NCI-H187 treated with DMSO at 0.1 percent for 48 hours (cell line): ENCODE data around the gene ITFG1.
A peak's percentile ranks its signal among the peaks of the same experiment; 100 is the strongest.
"Not testable (repeated sequence)": the region's sequence is repeated elsewhere in the genome, so short reads cannot be mapped to it uniquely, and the experiment has no call there.

Experiments used
- DNase-seq: peaks from one replicate; lab custom pipeline; 2025; lab: John Stamatoyannopoulos, UW

Gene ITFG1

GRCh38 chr16:47236716-47237115 lies 224.1 kb downstream of the ITFG1 start:
- no peak for DNase-seq

DNA sequence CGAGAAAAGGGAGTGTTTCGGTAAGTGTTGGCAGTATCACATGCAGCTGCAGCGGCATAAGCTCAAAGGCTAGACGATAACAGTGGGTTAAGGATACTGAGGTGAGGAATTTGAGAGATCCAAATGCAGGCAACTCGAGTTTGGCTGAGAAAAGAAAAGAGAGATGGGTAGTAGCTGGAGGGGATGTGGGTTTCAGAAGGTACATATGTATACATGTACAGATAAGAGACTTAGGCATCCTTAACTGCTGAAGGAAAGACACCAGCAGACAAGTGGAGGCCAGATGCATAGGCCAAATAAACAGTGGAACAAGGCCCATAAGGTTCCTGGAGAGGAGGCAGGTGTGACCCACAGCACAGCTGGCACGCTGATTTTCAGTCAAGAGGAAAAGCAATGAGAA lies 230.6 kb downstream of the ITFG1 start:
- DNase-seq: no peak

- DNase-seq: no peak
Observed at GRCh38 chr16:47229053-47230050, 231.5 kb downstream of the ITFG1 start.

DNA sequence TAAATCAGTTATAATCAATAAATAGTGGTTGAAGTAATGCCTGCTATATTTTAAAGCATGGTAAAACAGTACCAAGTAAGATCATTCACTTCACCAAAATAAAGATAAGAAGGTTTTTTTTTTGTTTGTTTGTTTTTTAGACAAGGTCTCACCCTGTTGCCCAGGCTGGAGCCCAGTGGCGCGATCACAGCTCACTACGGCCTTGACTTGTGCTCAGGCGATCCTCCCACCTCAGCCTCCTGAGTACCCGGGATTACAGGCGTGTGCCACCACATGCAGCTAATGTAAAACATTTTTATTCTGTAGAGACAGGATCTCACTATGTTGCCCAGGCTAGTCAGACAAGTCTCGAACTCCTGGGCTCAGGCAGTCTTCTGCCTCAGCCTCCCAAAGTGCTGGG lies 232.6 kb downstream of the ITFG1 start:
- DNase-seq: no peak

- no peak for DNase-seq
Observed at GRCh38 chr16:47213761-47214440, 247.0 kb downstream of the ITFG1 start.

DNA sequence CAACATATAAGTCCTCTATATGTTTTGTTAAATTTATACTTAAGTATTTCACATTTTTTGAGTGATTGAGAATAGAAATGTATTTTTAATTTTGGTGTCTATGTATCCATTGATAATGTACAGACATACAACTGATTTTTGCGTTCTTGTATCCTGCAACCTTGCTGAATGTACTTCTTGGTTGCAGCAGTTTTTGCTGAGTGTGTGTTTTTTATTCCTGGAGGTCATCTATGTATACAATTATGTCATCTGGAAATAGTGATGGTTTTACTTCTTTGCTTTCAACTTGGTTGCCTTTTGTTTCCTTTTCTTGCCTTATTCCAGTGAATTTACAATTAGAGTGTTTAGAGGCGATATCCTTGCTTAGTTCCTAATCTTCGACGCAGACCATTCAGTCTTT lies 249.6 kb downstream of the ITFG1 start:
- no peak for DNase-seq

- DNase-seq: no peak
Observed at GRCh38 chr16:47204736-47205504, 255.9 kb downstream of the ITFG1 start.

DNA sequence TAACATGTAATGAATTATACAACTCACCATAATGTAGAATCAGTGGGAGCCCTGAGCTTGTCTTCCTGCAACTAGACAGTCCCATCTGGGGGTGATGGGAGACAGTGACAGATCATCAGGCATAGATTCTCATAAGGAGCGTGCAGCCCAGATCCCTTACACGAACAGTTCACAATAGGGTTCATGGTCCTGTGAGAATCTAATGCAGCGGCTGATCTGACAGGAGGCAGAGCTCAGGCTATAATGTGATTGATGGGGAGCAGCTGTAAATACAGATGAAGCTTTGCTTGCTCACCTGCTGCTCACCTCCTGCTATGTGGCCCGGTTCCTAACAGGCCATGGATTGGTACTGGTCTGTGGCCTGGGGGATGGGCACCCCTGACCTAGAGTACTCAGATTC lies 257.4 kb downstream of the ITFG1 start:
- peak; percentile 6 for DNase-seq

DNA sequence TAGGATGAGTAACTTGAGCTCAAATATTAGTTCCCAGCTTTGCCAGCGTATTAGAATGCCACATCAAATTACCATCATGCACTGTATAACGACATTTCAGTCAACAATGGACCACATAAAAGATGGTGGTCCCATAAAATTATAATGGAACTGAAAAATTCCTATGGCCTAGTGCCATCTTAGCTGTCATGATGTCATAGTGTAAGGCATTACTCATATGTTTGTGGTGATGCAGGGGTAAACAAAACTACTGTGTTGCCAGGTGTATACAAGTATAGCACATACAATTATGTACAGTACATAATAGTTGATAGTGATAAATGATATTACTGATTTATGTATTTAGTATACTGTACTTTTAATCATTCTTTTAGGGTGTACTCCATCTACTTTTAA lies 262.7 kb downstream of the ITFG1 start:
- no peak for DNase-seq

DNA sequence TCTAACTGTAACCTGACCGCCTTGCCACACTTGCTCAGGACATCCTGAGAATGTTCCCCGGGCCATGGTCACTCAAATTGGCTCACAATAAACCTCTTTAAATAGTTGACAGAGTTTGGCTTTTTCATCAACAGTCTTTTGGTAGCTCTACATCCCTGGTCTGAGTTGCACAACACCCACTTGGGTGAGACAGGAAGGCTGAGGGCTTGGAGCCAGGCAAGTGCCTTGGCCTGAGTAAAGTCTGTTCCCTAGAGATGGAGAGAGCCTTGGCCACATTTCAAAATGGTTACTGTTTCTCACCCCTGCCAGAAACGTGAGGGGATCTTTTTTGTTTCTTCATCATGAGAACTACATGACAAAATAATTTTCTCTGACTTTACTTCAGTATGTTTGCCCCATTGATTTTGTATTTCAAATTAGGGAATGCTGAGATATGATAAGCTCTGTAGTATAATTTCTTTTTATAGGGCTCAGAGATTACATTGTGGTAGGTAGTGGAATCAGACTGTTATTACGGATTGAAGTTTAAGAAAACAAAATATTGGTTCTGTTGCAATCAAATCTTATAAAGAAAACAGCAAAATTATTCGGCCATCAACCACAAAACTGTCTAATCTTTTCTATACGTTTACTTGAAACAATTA lies 263.2 kb downstream of the ITFG1 start:
- no peak for DNase-seq

- no peak for DNase-seq
Observed at GRCh38 chr16:47196457-47196856, 264.4 kb downstream of the ITFG1 start.

GRCh38 chr16:47182318-47182717 lies 278.5 kb downstream of the ITFG1 start:
- DNase-seq: no peak

GRCh38 chr16:47181066-47181465 lies 279.8 kb downstream of the ITFG1 start:
- DNase-seq: not testable (repeated sequence)

DNA sequence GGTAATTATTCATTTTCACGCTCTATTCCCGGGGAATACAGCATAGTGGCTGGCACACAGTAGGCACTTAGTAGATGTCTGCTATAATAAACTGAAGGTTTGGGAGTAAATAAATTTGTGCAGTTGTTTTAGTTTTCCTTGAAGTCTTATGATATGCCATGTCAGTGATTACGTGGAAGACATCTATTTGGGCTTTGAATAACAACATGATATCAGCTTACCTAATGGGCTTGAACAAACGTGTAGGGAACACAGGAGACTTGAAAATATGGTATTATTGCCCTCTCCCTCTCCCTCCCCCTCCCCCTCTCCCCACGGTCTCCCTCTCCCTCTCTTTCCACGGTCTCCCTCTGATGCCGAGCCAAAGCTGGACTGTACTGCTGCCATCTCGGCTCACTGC lies 280.8 kb downstream of the ITFG1 start:
- DNase-seq: no peak

DNA sequence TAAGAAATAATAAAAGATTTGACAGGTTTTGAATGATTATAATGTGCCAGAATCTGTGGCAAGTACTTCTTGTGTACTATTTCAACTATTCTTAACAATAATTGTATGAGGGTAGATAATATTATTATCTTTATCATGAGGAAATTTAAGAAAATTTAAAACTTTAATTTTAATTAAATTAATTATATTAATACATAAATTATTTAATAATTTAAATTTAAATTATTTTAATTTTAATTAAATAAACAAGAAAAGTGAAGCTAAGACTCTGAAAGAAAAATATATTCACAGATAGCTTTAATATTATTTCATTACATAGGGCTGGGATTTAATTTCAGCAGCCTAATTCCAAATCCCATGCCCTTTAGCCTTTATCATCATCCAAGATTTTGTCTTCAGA lies 285.7 kb downstream of the ITFG1 start:
- no peak for DNase-seq

GRCh38 chr16:47162670-47163420 lies 298.0 kb downstream of the ITFG1 start:
- no peak for DNase-seq

- DNase-seq: no peak
Observed at GRCh38 chr16:47161464-47161863, 299.4 kb downstream of the ITFG1 start.

DNA sequence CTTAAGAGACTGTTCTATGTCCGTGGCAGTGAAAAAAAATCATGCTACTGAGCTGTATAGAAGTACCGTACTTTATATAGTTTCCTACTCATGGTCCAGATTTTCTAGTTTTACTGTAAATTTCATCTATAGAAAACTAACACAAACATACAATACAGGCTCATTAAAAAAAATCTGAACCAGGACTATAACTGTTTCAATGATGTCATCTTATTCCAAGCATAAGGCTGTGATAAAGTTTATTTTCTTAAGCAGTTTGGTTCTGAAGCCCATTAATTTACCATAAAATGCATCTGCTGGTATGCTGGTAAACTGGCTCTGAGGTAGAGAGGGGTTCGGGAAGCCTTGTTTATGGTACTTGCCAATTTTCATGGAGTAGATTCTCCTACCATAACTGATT lies 300.4 kb downstream of the ITFG1 start:
- no peak for DNase-seq

GRCh38 chr16:47158992-47159391 lies 301.9 kb downstream of the ITFG1 start:
- no peak for DNase-seq

DNA sequence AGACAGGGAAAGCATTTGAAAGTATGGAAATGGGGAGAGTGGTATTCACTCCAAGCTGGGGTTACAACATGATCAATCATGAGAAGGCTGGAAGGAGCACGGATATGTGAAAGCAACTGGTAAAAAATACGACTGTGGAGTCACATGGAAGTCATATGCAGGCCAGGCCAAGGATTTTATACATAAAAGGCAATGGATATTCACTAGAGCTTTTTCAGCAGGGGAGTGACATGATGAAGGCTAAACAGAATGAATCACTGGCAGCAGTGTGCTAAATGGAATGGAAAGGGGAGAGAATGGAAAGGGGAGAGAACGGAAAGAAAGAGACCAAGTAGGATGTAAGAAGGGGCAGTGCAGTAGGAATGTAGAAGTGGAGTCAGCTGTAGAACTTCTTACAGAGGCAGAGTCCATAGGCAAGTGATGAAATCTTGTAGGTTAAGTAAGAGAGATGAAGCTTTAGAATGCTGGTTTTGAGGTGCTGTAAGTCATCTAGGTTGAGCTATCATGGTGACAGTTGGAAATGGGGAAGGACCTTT lies 304.1 kb downstream of the ITFG1 start:
- no peak for DNase-seq

- DNase-seq: not testable (repeated sequence)
Observed at GRCh38 chr16:47152501-47152900, 308.4 kb downstream of the ITFG1 start.
